ENCODE data around the gene MAGI2.

Gene MAGI2

GRCh38 chr7:78389022-78389421 is 1064.4 kb downstream of the MAGI2 start:
- DNase-seq, result no peak

GRCh38 chr7:78386520-78386919 is 1066.9 kb downstream of the MAGI2 start:
- no peak for DNase-seq

- DNase-seq, result no peak
Observed at GRCh38 chr7:78383096-78383880, 1070.2 kb downstream of the MAGI2 start.

- no peak for DNase-seq
Observed at GRCh38 chr7:78379148-78379547, 1074.3 kb downstream of the MAGI2 start.

- no peak for DNase-seq
Observed at GRCh38 chr7:78377532-78377931, 1075.9 kb downstream of the MAGI2 start.

GRCh38 chr7:78370936-78371335 is 1082.5 kb downstream of the MAGI2 start:
- DNase-seq, result no peak

- no peak for DNase-seq
Observed at GRCh38 chr7:78368771-78369170, 1084.7 kb downstream of the MAGI2 start.

GRCh38 chr7:78367280-78367773 is 1086.1 kb downstream of the MAGI2 start:
- DNase-seq, result no peak

- no peak for DNase-seq
Observed at GRCh38 chr7:78363866-78364265, 1089.6 kb downstream of the MAGI2 start.

- no peak for DNase-seq
Observed at GRCh38 chr7:78359836-78360235, 1093.6 kb downstream of the MAGI2 start.

GRCh38 chr7:78357709-78358108 is 1095.8 kb downstream of the MAGI2 start:
- no peak for DNase-seq

- DNase-seq, result no peak
Observed at GRCh38 chr7:78355834-78356233, 1097.6 kb downstream of the MAGI2 start.

- DNase-seq, result no peak
Observed at GRCh38 chr7:78350926-78351325, 1102.5 kb downstream of the MAGI2 start.

- DNase-seq, result no peak
Observed at GRCh38 chr7:78350391-78350790, 1103.1 kb downstream of the MAGI2 start.

GRCh38 chr7:78346827-78347226 is 1106.6 kb downstream of the MAGI2 start:
- DNase-seq, result no peak

- no peak for DNase-seq
Observed at GRCh38 chr7:78345979-78346378, 1107.5 kb downstream of the MAGI2 start.

GRCh38 chr7:78345293-78345911 is 1108.1 kb downstream of the MAGI2 start:
- DNase-seq, result no peak

GRCh38 chr7:78334426-78334825 is 1119.0 kb downstream of the MAGI2 start:
- DNase-seq, result no peak

- DNase-seq, result no peak
Observed at GRCh38 chr7:78333530-78334425, 1119.7 kb downstream of the MAGI2 start.

- no peak for DNase-seq
Observed at GRCh38 chr7:78329001-78329655, 1124.3 kb downstream of the MAGI2 start.

GRCh38 chr7:78327718-78328117 is 1125.7 kb downstream of the MAGI2 start:
- DNase-seq, result no peak

GRCh38 chr7:78326876-78327275 is 1126.6 kb downstream of the MAGI2 start:
- DNase-seq, result no peak

- DNase-seq, result no peak
Observed at GRCh38 chr7:78326189-78326588, 1127.3 kb downstream of the MAGI2 start.

All from activated CD8-positive, alpha-beta memory T cell treated with anti-CD3 and anti-CD28 coated beads for 24 hours (primary cell).